Suprapubic skin (tissue), 3 donors: ENCODE results near the gene BBOF1.

Experiments used
- CTCF ChIP-seq, 2 donors: fragments of 200-600 bp in 1 of 2; fragments of 450-650 bp in 1 of 2; sonication (generic) in 1 of 2; IDR thresholded peaks; one replicate each; pipeline ENCODE4 v1.5.1; 2016 to 2019; ENCODE audit warnings: antibody characterized with exemption in 2 of 2, mild to moderate bottlenecking in 1 of 2, moderate library complexity in 1 of 2
- EP300 ChIP-seq: sonication (generic); formaldehyde crosslinking; IDR thresholded peaks from one replicate; pipeline ENCODE4 v1.6.1; 2017; ENCODE audit warnings: antibody characterized with exemption

- TF ChIP-seq CTCF (IDR thresholded peaks at IDR 0.05) (no peak), EP300 (no peak)
Measured at GRCh38 chr14:74065746-74066575, 46.8 kb downstream of the BBOF1 start.
